ENCODE results near the gene STXBP5. TPM values are rescaled to one million over a fixed set of nuclear protein-coding genes. Genes with fewer than 3 reads are reported as not detected.

STXBP5 gene
- total RNA-seq, 6 donors from 2014 or later: 10.5 to 26.5 (median 15.7) TPM

DNA sequence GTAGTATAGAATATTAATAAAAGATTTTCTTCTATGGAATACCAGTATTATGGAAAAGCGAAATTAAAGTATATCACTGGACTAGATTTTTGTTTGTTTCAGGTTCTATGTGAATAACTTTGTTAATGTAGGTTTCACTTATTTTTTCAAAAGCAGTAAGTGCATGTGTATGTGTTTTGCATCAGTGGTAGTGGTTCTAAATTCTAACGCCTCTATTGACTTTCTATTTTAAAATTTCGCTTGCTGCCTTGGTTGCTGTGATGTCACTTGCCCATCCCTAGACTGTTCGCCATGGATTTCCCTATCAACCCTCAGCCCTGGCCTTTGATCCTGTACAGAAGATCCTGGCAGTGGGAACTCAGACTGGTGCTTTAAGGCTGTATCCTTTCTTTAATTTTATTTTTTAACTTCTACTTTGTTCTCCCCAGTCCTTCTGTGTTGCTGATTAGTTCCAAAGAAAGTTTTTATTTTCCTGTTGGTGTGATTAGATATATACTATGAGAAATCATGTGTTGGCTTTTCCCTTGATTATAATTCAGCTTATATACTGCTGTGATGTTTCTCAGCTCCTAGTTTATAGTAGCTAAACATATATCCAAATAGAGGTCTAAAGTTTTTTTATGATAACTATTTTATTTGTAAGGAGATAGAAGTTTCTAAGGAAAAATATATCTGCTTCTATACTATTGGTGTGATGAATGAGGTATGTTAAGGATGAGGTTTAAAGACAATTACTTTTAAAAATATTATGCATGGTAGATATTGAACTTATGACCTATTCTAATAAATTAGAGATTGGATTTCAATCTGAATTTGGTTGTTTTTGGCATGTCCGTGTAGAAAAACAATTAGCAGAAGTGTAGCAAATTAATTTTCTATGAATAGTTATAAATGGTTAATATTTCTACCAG, 1.7 kb downstream of the STXBP5 start:
- WGBS, 2 donors: 67 to 72% methylated on average over 5 of the region's 5 CpGs
- DNase-seq (peak in 1 of 2 donors; percentile 32), ATAC-seq (ENCODE audit: low FRiP score in 2 of 2) (no peak)
- peak overlapping the region in 2 of 4 donors; percentile 94 to 100 for H3K27ac ChIP-seq
- no peaks in the 10 kb centered on the region for H3K36me3 ChIP-seq
- H3K4me3 ChIP-seq: peak overlapping the region in 3 of 4 donors; percentile 78 to 93 (median 81)
- no peaks in the 10 kb centered on the region for H3K9me3 ChIP-seq
- H3K4me1 ChIP-seq: peaks cover 0 to 16% (median 13%) of the 10 kb centered on the region in 4 donors
- TF ChIP-seq, protein P1, sequence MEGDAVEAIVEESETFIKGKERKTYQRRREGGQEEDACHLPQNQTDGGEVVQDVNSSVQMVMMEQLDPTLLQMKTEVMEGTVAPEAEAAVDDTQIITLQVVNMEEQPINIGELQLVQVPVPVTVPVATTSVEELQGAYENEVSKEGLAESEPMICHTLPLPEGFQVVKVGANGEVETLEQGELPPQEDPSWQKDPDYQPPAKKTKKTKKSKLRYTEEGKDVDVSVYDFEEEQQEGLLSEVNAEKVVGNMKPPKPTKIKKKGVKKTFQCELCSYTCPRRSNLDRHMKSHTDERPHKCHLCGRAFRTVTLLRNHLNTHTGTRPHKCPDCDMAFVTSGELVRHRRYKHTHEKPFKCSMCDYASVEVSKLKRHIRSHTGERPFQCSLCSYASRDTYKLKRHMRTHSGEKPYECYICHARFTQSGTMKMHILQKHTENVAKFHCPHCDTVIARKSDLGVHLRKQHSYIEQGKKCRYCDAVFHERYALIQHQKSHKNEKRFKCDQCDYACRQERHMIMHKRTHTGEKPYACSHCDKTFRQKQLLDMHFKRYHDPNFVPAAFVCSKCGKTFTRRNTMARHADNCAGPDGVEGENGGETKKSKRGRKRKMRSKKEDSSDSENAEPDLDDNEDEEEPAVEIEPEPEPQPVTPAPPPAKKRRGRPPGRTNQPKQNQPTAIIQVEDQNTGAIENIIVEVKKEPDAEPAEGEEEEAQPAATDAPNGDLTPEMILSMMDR (IDR thresholded peaks at IDR 0.05): no peak
- TF ChIP-seq EP300 (IDR thresholded peaks at IDR 0.05): no peak
- no peak for TF ChIP-seq POLR2A (IDR thresholded peaks at IDR 0.05)
- no peak for TF ChIP-seq POLR2AphosphoS5 (IDR thresholded peaks at IDR 0.05)
- H3K27me3 ChIP-seq: no peaks in the 10 kb centered on the region

DNA sequence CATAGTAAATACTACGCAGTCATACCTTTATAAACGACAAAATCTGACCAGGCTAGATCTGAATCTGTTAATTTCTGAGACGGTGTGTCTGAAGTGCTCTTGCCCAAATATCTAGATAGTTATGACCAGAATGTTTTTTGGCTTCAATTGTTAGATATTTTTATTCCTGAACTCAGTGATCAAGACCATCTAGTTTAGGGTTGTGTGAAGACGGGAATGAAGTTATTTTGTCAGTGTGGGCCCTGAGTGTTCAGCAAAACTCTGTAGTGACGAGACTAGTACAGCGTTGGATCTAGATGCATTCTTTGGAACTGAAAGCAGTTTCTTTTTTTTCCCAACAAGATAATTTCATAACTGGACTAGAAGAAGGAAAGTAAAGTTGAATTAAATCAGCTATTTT, 3.1 kb downstream of the STXBP5 start:
- Histone ChIP-seq H3K27ac (peak overlapping the region in 3 of 4 donors; percentile 2 to 49 (median 48)), H3K36me3 (no peaks in the 10 kb centered on the region), H3K9me3 (no peaks in the 10 kb centered on the region), H3K4me1 (peaks cover 0 to 12% (median 11%) of the 10 kb centered on the region in 4 donors), H3K4me3 (no peak overlapping the region), H3K27me3 (no peaks in the 10 kb centered on the region)
- no peak for DNase-seq
- TF ChIP-seq, protein P1 (IDR thresholded peaks at IDR 0.05): no peak
- TF ChIP-seq POLR2A (IDR thresholded peaks at IDR 0.05): no peak
- no peak for TF ChIP-seq POLR2AphosphoS5 (IDR thresholded peaks at IDR 0.05)
- no peak for TF ChIP-seq EP300 (IDR thresholded peaks at IDR 0.05)
- ATAC-seq (ENCODE audit: low FRiP score in 2 of 2): no peak
- WGBS, 2 donors: 63 to 72% methylated on average over 6 of the region's 6 CpGs

DNA sequence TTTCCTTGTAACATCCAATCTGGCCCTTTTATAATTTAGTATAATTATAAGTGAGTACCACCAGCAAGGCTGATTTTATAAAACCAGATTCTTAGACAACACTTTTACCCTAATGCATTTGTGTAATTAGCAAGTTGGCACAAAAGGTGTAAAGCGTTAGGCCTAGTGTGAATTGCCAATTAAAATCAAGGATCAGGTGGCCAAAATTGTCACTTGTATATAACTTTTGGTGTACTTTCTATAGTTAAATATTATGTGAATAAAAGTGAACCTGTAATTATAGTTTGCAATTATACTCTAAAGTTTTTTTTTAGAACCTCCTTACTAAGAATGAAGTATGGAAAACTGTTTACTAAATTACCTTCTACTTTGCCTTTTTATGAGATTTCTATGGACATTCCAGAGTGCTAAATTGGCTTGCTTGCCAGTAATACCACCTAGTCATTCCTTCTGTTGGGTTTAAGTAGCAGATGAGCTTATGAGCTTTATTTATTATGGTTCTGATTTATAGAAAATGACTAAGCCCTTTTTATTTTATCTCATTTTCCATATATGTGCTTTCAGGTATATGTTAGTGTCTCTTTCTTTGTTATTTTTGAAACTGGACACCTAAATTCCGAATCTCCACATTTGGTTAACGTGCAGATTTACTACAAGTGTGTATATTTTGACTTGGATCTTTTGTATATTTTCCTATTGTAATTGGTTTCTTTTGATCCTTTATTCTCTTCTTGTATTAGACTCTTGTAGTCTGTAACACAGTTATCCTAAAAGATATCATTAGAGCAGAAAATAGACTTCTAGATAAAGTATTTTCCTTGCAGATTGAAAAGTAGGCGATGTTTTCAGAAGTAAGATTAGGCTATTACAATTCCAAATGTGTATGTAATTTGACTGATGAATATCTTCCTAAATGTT, 3.9 kb downstream of the STXBP5 start:
- Histone ChIP-seq H3K9me3 (no peaks in the 10 kb centered on the region), H3K4me1 (peaks cover 0 to 14% (median 11%) of the 10 kb centered on the region in 4 donors), H3K27me3 (no peaks in the 10 kb centered on the region), H3K4me3 (no peak overlapping the region), H3K36me3 (no peaks in the 10 kb centered on the region), H3K27ac (peak overlapping the region; percentile 2 to 48 (median 41))
- ATAC-seq (ENCODE audit: low FRiP score in 2 of 2) (no peak), DNase-seq (no peak)
- TF ChIP-seq EP300 (IDR thresholded peaks at IDR 0.05) (no peak), POLR2A (IDR thresholded peaks at IDR 0.05) (no peak), POLR2AphosphoS5 (IDR thresholded peaks at IDR 0.05) (no peak)
- TF ChIP-seq, protein P1 (IDR thresholded peaks at IDR 0.05): no peak
- WGBS, 2 donors: 92 to 93% methylated on average over 4 of the region's 4 CpGs

DNA sequence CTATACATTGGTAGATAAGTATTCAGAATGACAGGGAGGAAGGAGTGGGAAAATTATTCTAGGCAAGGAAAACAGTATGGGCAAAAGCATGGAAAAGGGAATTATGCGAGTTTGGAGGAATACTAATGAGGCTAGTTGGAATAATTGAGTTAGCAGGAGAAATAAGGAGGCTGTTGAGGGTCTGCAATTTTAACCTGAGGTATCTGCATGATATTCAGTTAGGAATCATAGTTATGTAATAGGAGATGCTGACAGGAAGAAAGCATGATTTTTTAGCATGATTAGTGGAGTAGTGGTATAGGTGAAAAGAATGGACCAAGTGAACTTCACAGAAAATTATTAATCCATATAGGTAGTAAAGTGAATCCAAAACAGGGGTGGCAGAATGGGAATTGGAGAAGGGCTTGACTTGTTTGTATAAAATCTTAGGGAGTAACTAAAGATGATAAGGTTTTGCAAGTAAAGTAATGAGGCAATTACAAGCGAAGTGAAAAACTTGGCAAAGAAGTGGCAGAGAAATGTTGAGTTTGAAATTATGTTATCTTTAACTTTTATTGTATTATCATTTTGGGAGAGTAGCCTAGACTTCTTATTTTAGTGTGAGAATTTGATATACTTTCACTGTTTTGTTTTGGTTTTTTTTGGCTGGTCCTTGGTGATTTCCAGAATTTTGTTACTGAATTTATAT, 5.7 kb downstream of the STXBP5 start:
- H3K27ac ChIP-seq: no peak overlapping the region
- WGBS, 2 donors: 79 to 83% methylated on average over 2 of the region's 2 CpGs
- no peak overlapping the region for H3K4me3 ChIP-seq
- no peaks in the 10 kb centered on the region for H3K27me3 ChIP-seq
- H3K9me3 ChIP-seq: no peaks in the 10 kb centered on the region
- H3K36me3 ChIP-seq: no peaks in the 10 kb centered on the region
- ATAC-seq (ENCODE audit: low FRiP score in 2 of 2): no peak
- no peak for DNase-seq
- H3K4me1 ChIP-seq: peaks cover 0 to 18% (median 11%) of the 10 kb centered on the region in 4 donors
- no peak for TF ChIP-seq POLR2A (IDR thresholded peaks at IDR 0.05)
- TF ChIP-seq, protein P1 (IDR thresholded peaks at IDR 0.05): no peak
- TF ChIP-seq POLR2AphosphoS5 (IDR thresholded peaks at IDR 0.05): no peak
- no peak for TF ChIP-seq EP300 (IDR thresholded peaks at IDR 0.05)

Data from upper lobe of left lung (tissue), 6 donors.